CD4-positive, alpha-beta memory T cell (primary cell): ENCODE measurements around the gene ANAPC16. TPM values are rescaled to one million over a fixed set of nuclear protein-coding genes. Genes with fewer than 3 reads are reported as not detected.

Source experiments
- CTCF ChIA-PET: fragments of 350-600 bp; sonication (Branson Sonifier 250); formaldehyde crosslinking; loops from one replicate; lab custom pipeline; 2021; ENCODE audit warnings: inconsistent platforms; ENCODE audit not compliant: partially characterized antibody; lab: Charles Lee
- POLR2A ChIA-PET: fragments of 350-600 bp; sonication (Branson Sonifier 250); formaldehyde crosslinking; loops from one replicate; lab custom pipeline; 2021; ENCODE audit not compliant: partially characterized antibody; lab: Charles Lee
- DNase-seq, 5 donors: peaks; one replicate each; pipeline versions ENCODE4 v3.0.0 to v3.0.0-alpha.2; 2020 to 2022; ENCODE audit warnings: mixed read lengths in 1 of 5
- H3K27ac ChIP-seq: one replicate; pipeline ENCODE4 v1.7.0; 2013; ENCODE audit warnings: low read depth, low read length
- H3K27me3 ChIP-seq: 2 replicates; pipeline ENCODE4 v1.7.0; 2013; ENCODE audit warnings: mild to moderate bottlenecking, low read length, moderate library complexity; ENCODE audit not compliant: insufficient read depth
- H3K36me3 ChIP-seq: 2 replicates; pipeline ENCODE4 v1.7.0; 2013; ENCODE audit warnings: mild to moderate bottlenecking, low read length, moderate library complexity; ENCODE audit not compliant: insufficient read depth
- H3K4me1 ChIP-seq: 2 replicates; pipeline ENCODE4 v1.7.0; 2013; ENCODE audit warnings: mild to moderate bottlenecking, low read length, moderate library complexity; ENCODE audit not compliant: insufficient read depth
- H3K4me3 ChIP-seq, 2 donors: one replicate each; pipeline ENCODE4 v1.7.0; 2013; ENCODE audit warnings: low read length in 2 of 2, mild to moderate bottlenecking in 1 of 2
- H3K9me3 ChIP-seq, 2 donors: one replicate each; pipeline ENCODE4 v1.7.0; 2013; ENCODE audit warnings: low read length in 2 of 2, control low read depth in 1 of 2; ENCODE audit not compliant: control insufficient read depth in 1 of 2
- H3K27ac Mint-ChIP-seq, 7 donors: one replicate each; pipeline ENCODE4 v1.8.0; 2020 to 2021; ENCODE audit warnings: mixed read lengths in 7 of 7, mild to moderate bottlenecking in 6 of 7, inconsistent platforms in 3 of 7, moderate library complexity in 3 of 7
- H3K27me3 Mint-ChIP-seq, 2 donors: one replicate each; pipeline ENCODE4 v1.8.0; 2020 to 2021; ENCODE audit warnings: mixed read lengths in 2 of 2
- H3K36me3 Mint-ChIP-seq, 2 donors: one replicate each; pipeline ENCODE4 v1.8.0; 2020 to 2021; ENCODE audit warnings: mixed read lengths in 2 of 2, inconsistent platforms in 1 of 2, mild to moderate bottlenecking in 1 of 2
- H3K4me1 Mint-ChIP-seq, 4 donors: one replicate each; pipeline ENCODE4 v1.8.0; 2020 to 2021; ENCODE audit warnings: mixed read lengths in 4 of 4, mild to moderate bottlenecking in 1 of 4
- H3K4me3 Mint-ChIP-seq, 8 donors: one replicate each; pipeline ENCODE4 v1.8.0; 2020 to 2021; ENCODE audit warnings: mixed read lengths in 8 of 8, mild to moderate bottlenecking in 7 of 8, moderate library complexity in 6 of 8, inconsistent platforms in 3 of 8
- H3K9me3 Mint-ChIP-seq, 8 donors: one replicate each; pipeline ENCODE4 v1.8.0; 2020 to 2021; ENCODE audit warnings: mixed read lengths in 8 of 8, mild to moderate bottlenecking in 5 of 8, inconsistent platforms in 3 of 8, moderate library complexity in 1 of 8
- intact Hi-C: fragments of 100-400 bp; cut with micrococcal nuclease; formaldehyde crosslinking; loops from one replicate; pipeline ENCODE4 v1.15.1; 2023
- polyA plus RNA-seq, 2 donors: library from polyadenylated mRNA; unstranded; fragments of 300-500 nt; fragmentation: Illumina TruSeq; gene quantifications; one replicate each; pipeline ENCODE4 v1.2.3, GENCODE V29; 2021
- total RNA-seq, 2 experiments: library from RNA; stranded (reverse); gene quantifications; one replicate each; pipeline ENCODE4 v1.2.3, GENCODE V29; 2021

Gene ANAPC16
- total and polyA plus RNA-seq, 4 experiments from 2014 or later = 114 to 472 (median 221) TPM

GRCh38 chr10:72240371-72240770, 24.6 kb downstream of the ANAPC16 start:
- Mint-ChIP-seq H3K9me3 (peaks cover 0 to 2% (median 0%) of the 10 kb centered on the region in 8 donors), H3K27ac (peak overlapping the region in 4 of 7 donors; percentile 18 to 50 (median 26)), H3K4me3 (no peak overlapping the region), H3K36me3 (peaks cover 12 to 17% of the 10 kb centered on the region in 2 donors), H3K27me3 (no peaks in the 10 kb centered on the region), H3K4me1 (peaks cover 35 to 54% (median 45%) of the 10 kb centered on the region in 4 donors)
- no peak overlapping the region for H3K4me3 ChIP-seq
- DNase-seq = no peak
- H3K4me1 ChIP-seq = peaks cover 30% of the 10 kb centered on the region
- peaks cover 14% of the 10 kb centered on the region for H3K36me3 ChIP-seq
- no peak overlapping the region for H3K27ac ChIP-seq
- ChIA-PET POLR2A (interaction anchor here (0.6 kb wide), 1 partner anchor 81 kb away, joined by 3 read pairs; no protein-coding TSS in a partner anchor), CTCF (interaction anchor here (0.7 kb wide), 1 partner anchor 93 kb away, joined by 3 read pairs; no protein-coding TSS in a partner anchor)
- intact Hi-C loops = no loop called here
- H3K9me3 ChIP-seq = no peaks in the 10 kb centered on the region
- no peaks in the 10 kb centered on the region for H3K27me3 ChIP-seq

- H3K4me3 Mint-ChIP-seq = peak overlapping the region in 1 of 8 donors; percentile 24
- peaks cover 2% of the 10 kb centered on the region for H3K36me3 ChIP-seq
- intact Hi-C loops = no loop called here
- DNase-seq = no peak
- H3K27me3 Mint-ChIP-seq = no peaks in the 10 kb centered on the region
- peak overlapping the region in 3 of 7 donors; percentile 25 to 75 (median 62) for H3K27ac Mint-ChIP-seq
- H3K4me1 Mint-ChIP-seq = peaks cover 41 to 66% (median 52%) of the 10 kb centered on the region in 4 donors
- no peaks in the 10 kb centered on the region for H3K9me3 ChIP-seq
- no peak overlapping the region for H3K27ac ChIP-seq
- peaks cover 0 to 2% (median 0%) of the 10 kb centered on the region in 8 donors for H3K9me3 Mint-ChIP-seq
- H3K27me3 ChIP-seq = no peaks in the 10 kb centered on the region
- H3K36me3 Mint-ChIP-seq = peaks cover 3 to 8% of the 10 kb centered on the region in 2 donors
- no peak overlapping the region for H3K4me3 ChIP-seq
- POLR2A ChIA-PET = interaction anchor here (0.9 to 1.9 kb wide), 3 partner anchors 14 to 95 kb away, joined by 3 to 5 read pairs (median 3); no protein-coding TSS in a partner anchor
- peaks cover 43% of the 10 kb centered on the region for H3K4me1 ChIP-seq
- CTCF ChIA-PET = interaction anchor here (0.9 to 1.4 kb wide), 4 partner anchors 17 to 95 kb away, joined by 3 to 6 read pairs (median 4); no protein-coding TSS in a partner anchor
Observed at GRCh38 chr10:72241691-72242252, 26.0 kb downstream of the ANAPC16 start.

- no peaks in the 10 kb centered on the region for H3K9me3 ChIP-seq
- H3K36me3 Mint-ChIP-seq = peaks cover 0 to 3% of the 10 kb centered on the region in 2 donors
- DNase-seq = no peak
- no peaks in the 10 kb centered on the region for H3K27me3 Mint-ChIP-seq
- H3K4me3 ChIP-seq = no peak overlapping the region
- POLR2A ChIA-PET = interaction anchor here (0.6 to 1.9 kb wide), 2 partner anchors 26 to 85 kb away, joined by 3 to 5 read pairs; no protein-coding TSS in a partner anchor
- H3K27ac ChIP-seq = no peak overlapping the region
- H3K36me3 ChIP-seq = no peaks in the 10 kb centered on the region
- no peaks in the 10 kb centered on the region for H3K27me3 ChIP-seq
- H3K27ac Mint-ChIP-seq = peak overlapping the region; percentile 48 to 93 (median 78)
- peaks cover 0 to 2% (median 0%) of the 10 kb centered on the region in 8 donors for H3K9me3 Mint-ChIP-seq
- peaks cover 46 to 75% (median 59%) of the 10 kb centered on the region in 4 donors for H3K4me1 Mint-ChIP-seq
- intact Hi-C loops = no loop called here
- peaks cover 52% of the 10 kb centered on the region for H3K4me1 ChIP-seq
- H3K4me3 Mint-ChIP-seq = peak overlapping the region in 5 of 8 donors; percentile 5 to 64 (median 54)
- CTCF ChIA-PET = interaction anchor here (0.9 to 1.4 kb wide), 3 partner anchors 18 to 84 kb away, joined by 3 to 6 read pairs (median 6); no protein-coding TSS in a partner anchor
Observed at GRCh38 chr10:72242675-72243074, 26.9 kb downstream of the ANAPC16 start.

- H3K36me3 Mint-ChIP-seq = peaks cover 0 to 4% of the 10 kb centered on the region in 2 donors
- Histone ChIP-seq H3K36me3 (no peaks in the 10 kb centered on the region), H3K9me3 (no peaks in the 10 kb centered on the region), H3K27me3 (no peaks in the 10 kb centered on the region), H3K4me3 (no peak overlapping the region), H3K4me1 (peaks cover 65% of the 10 kb centered on the region), H3K27ac (no peak overlapping the region)
- ChIA-PET CTCF (interaction anchor here (0.6 to 4.8 kb wide), 2 partner anchors 93 to 114 kb away, joined by 4 to 25 read pairs; no protein-coding TSS in a partner anchor), POLR2A (interaction anchor here (1.0 to 8.2 kb wide), 2 partner anchors 17 to 28 kb away, joined by 4 to 102 read pairs; partner anchors contain the start of gene ASCC1)
- peak overlapping the region in 4 of 8 donors; percentile 15 to 76 (median 38) for H3K4me3 Mint-ChIP-seq
- DNase-seq = peak in 1 of 5 donors; percentile 17
- peak overlapping the region; percentile 63 to 95 (median 89) for H3K27ac Mint-ChIP-seq
- H3K9me3 Mint-ChIP-seq = peaks cover 0 to 2% (median 0%) of the 10 kb centered on the region in 8 donors
- H3K27me3 Mint-ChIP-seq = no peaks in the 10 kb centered on the region
- peaks cover 55 to 87% (median 71%) of the 10 kb centered on the region in 4 donors for H3K4me1 Mint-ChIP-seq
- intact Hi-C loops = no loop called here
Observed at GRCh38 chr10:72243822-72244437, 28.1 kb downstream of the ANAPC16 start.

GRCh38 chr10:72244573-72245038, 28.8 kb downstream of the ANAPC16 start:
- H3K4me1 ChIP-seq = peaks cover 70% of the 10 kb centered on the region
- intact Hi-C loops = no loop called here

GRCh38 chr10:72245949-72246525, 30.2 kb downstream of the ANAPC16 start:
- no peaks in the 10 kb centered on the region for H3K36me3 ChIP-seq
- no peaks in the 10 kb centered on the region for H3K27me3 ChIP-seq
- Mint-ChIP-seq H3K27me3 (no peaks in the 10 kb centered on the region), H3K27ac (peak overlapping the region; percentile 73 to 94 (median 89)), H3K9me3 (peaks cover 0 to 2% (median 0%) of the 10 kb centered on the region in 8 donors), H3K4me3 (peak overlapping the region in 6 of 8 donors; percentile 27 to 73 (median 52)), H3K4me1 (peaks cover 57 to 90% (median 77%) of the 10 kb centered on the region in 4 donors), H3K36me3 (peaks cover 0 to 4% of the 10 kb centered on the region in 2 donors)
- ChIA-PET CTCF (interaction anchor here (1.1 to 4.8 kb wide), 7 partner anchors 14 to 114 kb away, joined by 3 to 25 read pairs (median 11); partner anchors contain the start of gene DDIT4), POLR2A (interaction anchor here (0.6 to 8.2 kb wide), 11 partner anchors 8 to 158 kb away, joined by 3 to 102 read pairs (median 6); partner anchors contain the start of gene SPOCK2)
- H3K4me3 ChIP-seq = no peak overlapping the region
- H3K9me3 ChIP-seq = no peaks in the 10 kb centered on the region
- intact Hi-C loops = no loop called here
- no peak for DNase-seq
- peak overlapping the region; percentile 7 for H3K27ac ChIP-seq
- peaks cover 85% of the 10 kb centered on the region for H3K4me1 ChIP-seq

More at GRCh38 chr10:72244573-72245038, 28.8 kb downstream of the ANAPC16 start:
- peaks cover 55 to 87% (median 71%) of the 10 kb centered on the region in 4 donors for H3K4me1 Mint-ChIP-seq
- H3K36me3 Mint-ChIP-seq = peaks cover 0 to 4% of the 10 kb centered on the region in 2 donors
- Histone ChIP-seq H3K36me3 (no peaks in the 10 kb centered on the region), H3K4me3 (no peak overlapping the region), H3K27ac (peak overlapping the region; percentile 17), H3K9me3 (no peaks in the 10 kb centered on the region), H3K27me3 (no peaks in the 10 kb centered on the region)
- ChIA-PET CTCF (interaction anchor here (0.6 to 4.8 kb wide), 3 partner anchors 70 to 115 kb away, joined by 4 to 25 read pairs (median 4); no protein-coding TSS in a partner anchor), POLR2A (interaction anchor here (0.5 to 8.2 kb wide), 2 partner anchors 16 to 156 kb away, joined by 3 to 102 read pairs; no protein-coding TSS in a partner anchor)
- no peak for DNase-seq
- H3K9me3 Mint-ChIP-seq = peaks cover 0 to 2% (median 0%) of the 10 kb centered on the region in 8 donors
- peak overlapping the region in 6 of 8 donors; percentile 20 to 76 (median 52) for H3K4me3 Mint-ChIP-seq
- H3K27ac Mint-ChIP-seq = peak overlapping the region; percentile 65 to 95 (median 89)
- H3K27me3 Mint-ChIP-seq = no peaks in the 10 kb centered on the region
